IMR-90 (cell line): ENCODE results near the gene RPGRIP1L. TPM values are rescaled to one million over a fixed set of nuclear protein-coding genes. Genes with fewer than 3 reads are reported as not detected.

Source experiments
- ATAC-seq: fragments of 200-7000 bp; cut with Tn5 transposase; 2 replicates; pipeline ENCODE4 v1.9.1; 2020; ENCODE audit warnings: low read depth, mild to moderate bottlenecking, moderate library complexity
- BruUV-seq: library from RNA; stranded (reverse); fragments of 400-500 nt; replicated peaks from 2 replicates; lab custom pipeline; 2021; lab: Mats Ljungman, UMichigan
- CTCF ChIA-PET: fragments of 300-600 bp; formaldehyde crosslinking; extraction: SDS; loops from one replicate; lab custom pipeline; 2021; ENCODE audit warnings: antibody characterized with exemption; lab: Yijun Ruan, JAX
- POLR2A ChIA-PET: fragments of 300-600 bp; sonication (Branson Sonifier 250); formaldehyde crosslinking; loops from one replicate; lab custom pipeline; 2022; ENCODE audit warnings: antibody characterized with exemption; ENCODE audit not compliant: unreplicated experiment; lab: Charles Lee
- DNase-seq: peaks from one replicate; pipeline ENCODE4 v3.0.0; 2013
- H2AFZ ChIP-seq: replicated peaks from 2 replicates; pipeline ENCODE3; 2013; ENCODE audit warnings: low read length, mild to moderate bottlenecking; ENCODE audit not compliant: poor library complexity
- H2AK5ac ChIP-seq: 2 replicates; pipeline ENCODE4 v1.6.1; 2013; ENCODE audit warnings: low read depth, low read length, inconsistent platforms
- H2AK9ac ChIP-seq: replicated peaks from 2 replicates; pipeline ENCODE3; 2013; ENCODE audit warnings: mild to moderate bottlenecking, low read depth, low read length, moderate library complexity; ENCODE audit not compliant: poor library complexity
- H2BK120ac ChIP-seq: 2 replicates; pipeline ENCODE4 v1.6.1; 2013; ENCODE audit warnings: low read depth, low read length, inconsistent platforms
- H2BK15ac ChIP-seq: 3 replicates; pipeline ENCODE4 v1.6.1; 2013; ENCODE audit warnings: low read depth, low read length, inconsistent platforms
- H2BK20ac ChIP-seq: 2 replicates; pipeline ENCODE4 v1.6.1; 2013; ENCODE audit warnings: low read depth, mild to moderate bottlenecking, inconsistent platforms, low read length, moderate library complexity
- H2BK5ac ChIP-seq: 2 replicates; pipeline ENCODE4 v1.6.1; 2013; ENCODE audit warnings: mild to moderate bottlenecking, low read depth, low read length, inconsistent platforms; ENCODE audit not compliant: poor library complexity, severe bottlenecking
- H3K14ac ChIP-seq: replicated peaks from 2 replicates; pipeline ENCODE4 v1.6.1; 2013; ENCODE audit warnings: low read depth, low read length, inconsistent platforms
- H3K18ac ChIP-seq: 2 replicates; pipeline ENCODE4 v1.6.1; 2013; ENCODE audit warnings: low read depth, low read length, control low read depth
- H3K23ac ChIP-seq: 2 replicates; pipeline ENCODE4 v1.6.1; 2013; ENCODE audit warnings: low read depth, low read length, inconsistent platforms
- H3K27ac ChIP-seq: 2 replicates; pipeline ENCODE4 v1.5.1; 2013; ENCODE audit warnings: mild to moderate bottlenecking, control low read depth, low read length; ENCODE audit not compliant: insufficient read depth
- H3K27me3 ChIP-seq: 2 replicates; pipeline ENCODE4 v1.6.1; 2013; ENCODE audit warnings: low read length; ENCODE audit not compliant: control insufficient read depth, insufficient read depth
- H3K36me3 ChIP-seq: 2 replicates; pipeline ENCODE4 v1.6.1; 2013; ENCODE audit warnings: low read length, mixed read lengths; ENCODE audit not compliant: control insufficient read depth, insufficient read depth
- H3K4ac ChIP-seq: 2 replicates; pipeline ENCODE4 v1.6.1; 2013; ENCODE audit warnings: low read depth, low read length, inconsistent platforms
- H3K4me1 ChIP-seq: 2 replicates; pipeline ENCODE4 v1.6.1; 2013; ENCODE audit warnings: low read length, mixed read lengths; ENCODE audit not compliant: control insufficient read depth, insufficient read depth
- H3K4me2 ChIP-seq: 2 replicates; pipeline ENCODE4 v1.6.1; 2013; ENCODE audit warnings: low read depth, mild to moderate bottlenecking, control low read depth, low read length, moderate library complexity
- H3K4me3 ChIP-seq: 2 replicates; pipeline ENCODE4 v1.5.1; 2013; ENCODE audit warnings: low read depth, mild to moderate bottlenecking, control low read depth, low read length, moderate library complexity; ENCODE audit not compliant: insufficient read depth
- H3K56ac ChIP-seq: 2 replicates; pipeline ENCODE4 v1.6.1; 2013; ENCODE audit warnings: low read length, inconsistent platforms; ENCODE audit not compliant: insufficient read depth; ENCODE audit errors: extremely low read depth
- H3K79me1 ChIP-seq, 2 experiments: 2 replicates each; pipeline ENCODE4 v1.6.1; 2013; ENCODE audit warnings: low read length in 2 of 2, inconsistent platforms in 1 of 2, low read depth in 1 of 2
- H3K9ac ChIP-seq: 2 replicates; pipeline ENCODE4 v1.6.1; 2013; ENCODE audit warnings: low read depth, low read length, control low read depth
- H3K9me1 ChIP-seq: 2 replicates; pipeline ENCODE4 v1.6.1; 2013; ENCODE audit warnings: low read length, inconsistent platforms; ENCODE audit not compliant: insufficient read depth
- H3K9me3 ChIP-seq: 2 replicates; pipeline ENCODE4 v1.6.1; 2013; ENCODE audit warnings: low read length; ENCODE audit not compliant: control insufficient read depth, insufficient read depth
- H4K20me1 ChIP-seq: 2 replicates; pipeline ENCODE4 v1.6.1; 2013; ENCODE audit warnings: low read length, inconsistent platforms; ENCODE audit not compliant: insufficient read depth
- H4K5ac ChIP-seq: 2 replicates; pipeline ENCODE4 v1.6.1; 2013; ENCODE audit warnings: mild to moderate bottlenecking, low read depth, low read length, control low read depth
- H4K8ac ChIP-seq, 2 experiments: 2 replicates each; pipeline ENCODE4 v1.6.1; 2013; ENCODE audit warnings: low read depth in 2 of 2, low read length in 2 of 2, control low read depth in 1 of 2, inconsistent platforms in 1 of 2
- H4K91ac ChIP-seq: 2 replicates; pipeline ENCODE4 v1.6.1; 2013; ENCODE audit warnings: low read depth, low read length, inconsistent platforms; ENCODE audit not compliant: insufficient read depth
- BHLHE40 ChIP-seq: fragments of 150-350 bp; IDR thresholded peaks from 2 replicates; pipeline ENCODE4 v1.6.1; 2016; ENCODE audit warnings: mild to moderate bottlenecking, low read depth, low read length
- CEBPB ChIP-seq: IDR thresholded peaks from 2 replicates; pipeline ENCODE4 v1.6.1; 2012; ENCODE audit warnings: low read depth, low read length, improper control_type of control experiment
- FOS ChIP-seq: fragments of 150-350 bp; IDR thresholded peaks from 2 replicates; pipeline ENCODE4 v1.6.1; 2016; ENCODE audit warnings: low read depth, low read length
- MAFK ChIP-seq: IDR thresholded peaks from 2 replicates; pipeline ENCODE4 v1.6.1; 2012; ENCODE audit warnings: low read depth, low read length, improper control_type of control experiment
- MXI1 ChIP-seq: IDR thresholded peaks from 2 replicates; pipeline ENCODE4 v1.6.1; 2012; ENCODE audit warnings: low read depth, mild to moderate bottlenecking, low read length, moderate library complexity, borderline replicate concordance
- NFE2L2 ChIP-seq: fragments of 150-350 bp; IDR thresholded peaks from 2 replicates; pipeline ENCODE4 v1.6.1; 2016; ENCODE audit warnings: low read depth, mild to moderate bottlenecking, low read length
- POLR2A ChIP-seq: IDR thresholded peaks from 2 replicates; pipeline ENCODE4 v1.6.1; 2012; ENCODE audit warnings: mild to moderate bottlenecking, low read depth, low read length
- RAD21 ChIP-seq: IDR thresholded peaks from 2 replicates; pipeline ENCODE4 v1.6.1; 2012; ENCODE audit warnings: low read length, improper control_type of control experiment
- RCOR1 ChIP-seq: IDR thresholded peaks from 2 replicates; pipeline ENCODE4 v1.6.1; 2012; ENCODE audit warnings: mild to moderate bottlenecking, low read length, improper control_type of control experiment; ENCODE audit not compliant: insufficient replicate concordance
- RFX5 ChIP-seq: IDR thresholded peaks from 2 replicates; pipeline ENCODE4 v1.8.0; 2012; ENCODE audit warnings: low read depth, mild to moderate bottlenecking, low read length, moderate library complexity
- SMC3 ChIP-seq: fragments of 150-350 bp; IDR thresholded peaks from 2 replicates; pipeline ENCODE4 v1.6.1; 2016; ENCODE audit warnings: low read depth, mild to moderate bottlenecking, antibody characterized with exemption, low read length, moderate library complexity
- WGBS, 2 experiments: methylation state at CpG; one replicate each; pipeline versions ENCODE4 v1.1.5 to v1.1.7; 2013; ENCODE audit warnings: missing lambda C conversion rate in 2 of 2; ENCODE audit not compliant: insufficient read length in 1 of 2; ENCODE audit errors: extremely low coverage in 2 of 2; 5-methylcytosine and 5-hydroxymethylcytosine counted together
- dilution Hi-C: fragments of 300-500 bp; cut with HindIII; formaldehyde crosslinking; loops from one replicate; pipeline ENCODE4 v1.14.3; 2018; ENCODE audit warnings: low sequenced_read_pairs; ENCODE audit not compliant: unreplicated experiment
- in situ Hi-C: fragments of 300-500 bp; cut with MboI; formaldehyde crosslinking; loops from 3 replicates; pipeline ENCODE4 v1.14.3; 2019; ENCODE audit warnings: low sequenced_read_pairs, inconsistent platforms, mixed read lengths
- intact Hi-C: fragments of 100-400 bp; cut with micrococcal nuclease; formaldehyde crosslinking; loops from 2 replicates; pipeline ENCODE4 v1.10.0; 2022
- polyA plus RNA-seq, 3 experiments: library from polyadenylated mRNA; depleted of rRNA; stranded (reverse); fragments of >200 nt; gene quantifications; 2 replicates each; pipeline ENCODE4 v1.2.3, GENCODE V29; 2012; ENCODE audit warnings: low replicate concordance in 1 of 3
- total RNA-seq: library from RNA; depleted of rRNA; stranded (reverse); fragments of >200 nt; gene quantifications from 2 replicates; pipeline ENCODE4 v1.2.3, GENCODE V29; 2012
- TF ChIP-seq, protein P1 (sequence below): fragments of 150-350 bp; IDR thresholded peaks from 2 replicates; pipeline ENCODE4 v1.6.1; 2016; ENCODE audit warnings: low read depth, mild to moderate bottlenecking, low read length, moderate library complexity, borderline replicate concordance
- TF ChIP-seq, protein P2 (sequence below): conservative IDR thresholded peaks from 2 replicates; pipeline ENCODE4 v1.5.1; 2012; ENCODE audit warnings: mild to moderate bottlenecking, low read depth, low read length, improper control_type of control experiment
- TF ChIP-seq, protein P3 (sequence below): fragments of 150-350 bp; IDR thresholded peaks from 2 replicates; pipeline ENCODE4 v1.6.1; 2017; ENCODE audit warnings: mild to moderate bottlenecking, antibody characterized with exemption, low read length, low read depth

Gene RPGRIP1L
- total and polyA plus RNA-seq, 2 of the 4 experiments (the other 2 are of a cell fraction), result 7.3 to 10.4 TPM

DNA sequence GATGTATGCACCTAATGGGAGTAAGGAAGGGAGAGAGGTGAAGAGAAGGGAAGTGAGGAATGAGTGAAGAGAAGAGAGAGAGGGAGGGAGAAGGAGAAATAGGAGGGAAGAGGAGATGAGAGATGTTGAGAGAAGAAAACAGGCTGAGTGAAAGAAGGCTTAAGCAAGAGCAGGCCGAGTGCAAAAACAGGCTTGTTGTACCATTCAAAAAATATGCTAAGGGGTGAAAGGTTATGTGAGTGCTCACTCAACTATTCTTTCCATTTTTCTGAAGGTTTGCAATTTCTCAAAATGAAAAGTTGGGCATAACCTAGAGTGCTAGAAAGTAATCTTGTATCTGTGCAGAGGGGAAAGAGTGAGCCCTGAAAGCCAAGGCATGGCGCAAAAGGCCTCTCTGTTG, 22.9 kb downstream of the RPGRIP1L start:
- Histone ChIP-seq H3K14ac (no peak overlapping the region), H3K4ac (no peak overlapping the region), H3K18ac (no peak overlapping the region), H2AK9ac (no peak overlapping the region), H3K79me1 (no peaks in the 10 kb centered on the region; a peak in 1 of 4 replicates), H3K9me1 (no peaks in the 10 kb centered on the region), H3K56ac (no peak overlapping the region), H3K9me3 (no peaks in the 10 kb centered on the region), H3K23ac (no peak overlapping the region), H2AFZ (no peak overlapping the region), H3K27ac (no peak overlapping the region), H4K5ac (no peak overlapping the region), H3K36me3 (peaks cover 2% of the 10 kb centered on the region; the same call in 1 of the 2 replicates), H2BK5ac (no peak overlapping the region), H2BK15ac (no peak overlapping the region), H2BK20ac (no peak overlapping the region), H2BK120ac (no peak overlapping the region), H4K8ac (no peak overlapping the region), H3K4me2 (no peak overlapping the region), H3K9ac (no peak overlapping the region), H3K4me1 (no peaks in the 10 kb centered on the region), H3K27me3 (no peaks in the 10 kb centered on the region), H4K20me1 (no peaks in the 10 kb centered on the region), H3K4me3 (no peak overlapping the region), H4K91ac (no peak overlapping the region), H2AK5ac (no peak overlapping the region)
- in situ Hi-C loops (no loop called here), dilution Hi-C loops (no loop called here), intact Hi-C loops (no loop called here)
- TF ChIP-seq BHLHE40 (no peak), RAD21 (no peak), POLR2A (no peak), FOS (no peak), RCOR1 (no peak), CEBPB (no peak), MAFK (no peak), SMC3 (no peak), NFE2L2 (no peak), RFX5 (no peak), MXI1 (no peak)
- TF ChIP-seq, protein P1, sequence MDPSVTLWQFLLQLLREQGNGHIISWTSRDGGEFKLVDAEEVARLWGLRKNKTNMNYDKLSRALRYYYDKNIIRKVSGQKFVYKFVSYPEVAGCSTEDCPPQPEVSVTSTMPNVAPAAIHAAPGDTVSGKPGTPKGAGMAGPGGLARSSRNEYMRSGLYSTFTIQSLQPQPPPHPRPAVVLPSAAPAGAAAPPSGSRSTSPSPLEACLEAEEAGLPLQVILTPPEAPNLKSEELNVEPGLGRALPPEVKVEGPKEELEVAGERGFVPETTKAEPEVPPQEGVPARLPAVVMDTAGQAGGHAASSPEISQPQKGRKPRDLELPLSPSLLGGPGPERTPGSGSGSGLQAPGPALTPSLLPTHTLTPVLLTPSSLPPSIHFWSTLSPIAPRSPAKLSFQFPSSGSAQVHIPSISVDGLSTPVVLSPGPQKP, result no peak
- TF ChIP-seq, protein P2, sequence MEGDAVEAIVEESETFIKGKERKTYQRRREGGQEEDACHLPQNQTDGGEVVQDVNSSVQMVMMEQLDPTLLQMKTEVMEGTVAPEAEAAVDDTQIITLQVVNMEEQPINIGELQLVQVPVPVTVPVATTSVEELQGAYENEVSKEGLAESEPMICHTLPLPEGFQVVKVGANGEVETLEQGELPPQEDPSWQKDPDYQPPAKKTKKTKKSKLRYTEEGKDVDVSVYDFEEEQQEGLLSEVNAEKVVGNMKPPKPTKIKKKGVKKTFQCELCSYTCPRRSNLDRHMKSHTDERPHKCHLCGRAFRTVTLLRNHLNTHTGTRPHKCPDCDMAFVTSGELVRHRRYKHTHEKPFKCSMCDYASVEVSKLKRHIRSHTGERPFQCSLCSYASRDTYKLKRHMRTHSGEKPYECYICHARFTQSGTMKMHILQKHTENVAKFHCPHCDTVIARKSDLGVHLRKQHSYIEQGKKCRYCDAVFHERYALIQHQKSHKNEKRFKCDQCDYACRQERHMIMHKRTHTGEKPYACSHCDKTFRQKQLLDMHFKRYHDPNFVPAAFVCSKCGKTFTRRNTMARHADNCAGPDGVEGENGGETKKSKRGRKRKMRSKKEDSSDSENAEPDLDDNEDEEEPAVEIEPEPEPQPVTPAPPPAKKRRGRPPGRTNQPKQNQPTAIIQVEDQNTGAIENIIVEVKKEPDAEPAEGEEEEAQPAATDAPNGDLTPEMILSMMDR, result no peak
- TF ChIP-seq, protein P3, sequence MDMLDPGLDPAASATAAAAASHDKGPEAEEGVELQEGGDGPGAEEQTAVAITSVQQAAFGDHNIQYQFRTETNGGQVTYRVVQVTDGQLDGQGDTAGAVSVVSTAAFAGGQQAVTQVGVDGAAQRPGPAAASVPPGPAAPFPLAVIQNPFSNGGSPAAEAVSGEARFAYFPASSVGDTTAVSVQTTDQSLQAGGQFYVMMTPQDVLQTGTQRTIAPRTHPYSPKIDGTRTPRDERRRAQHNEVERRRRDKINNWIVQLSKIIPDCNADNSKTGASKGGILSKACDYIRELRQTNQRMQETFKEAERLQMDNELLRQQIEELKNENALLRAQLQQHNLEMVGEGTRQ, result no peak
- DNase-seq, result peak; percentile 20
- no TSS peak for BruUV-seq
- 0 out of 2 replicates have a peak, but pooled peaks have one; percentile 24 for ATAC-seq
- ChIA-PET POLR2A (no interaction called here), CTCF (no interaction called here)
- WGBS, 2 experiments, result 100% methylated on average over 1 of the region's 2 CpGs; no CpG with 5 or more reads in 1 of the 2 experiments
